AG09319 (cell line): Measurements from ENCODE around the gene CKS1B.
"Not testable (repeated sequence)": the region's sequence is repeated elsewhere in the genome, so short reads cannot be mapped to it uniquely, and the experiment has no call there.

Experiments used
- DNase-seq: peaks from one replicate; pipeline ENCODE4 v3.0.0-alpha.2; 2010; ENCODE audit warnings: low read depth; ENCODE audit errors: extremely low read depth
- CTCF ChIP-seq: IDR thresholded peaks from 2 replicates; pipeline ENCODE4 v1.5.1; 2011; ENCODE audit warnings: low read depth, mild to moderate bottlenecking, inconsistent platforms, low read length, moderate library complexity

The CKS1B gene

GRCh38 chr1:154982341-154982740, 7.9 kb downstream of the CKS1B start:
- no peak for TF ChIP-seq CTCF
- no peak for DNase-seq

DNA sequence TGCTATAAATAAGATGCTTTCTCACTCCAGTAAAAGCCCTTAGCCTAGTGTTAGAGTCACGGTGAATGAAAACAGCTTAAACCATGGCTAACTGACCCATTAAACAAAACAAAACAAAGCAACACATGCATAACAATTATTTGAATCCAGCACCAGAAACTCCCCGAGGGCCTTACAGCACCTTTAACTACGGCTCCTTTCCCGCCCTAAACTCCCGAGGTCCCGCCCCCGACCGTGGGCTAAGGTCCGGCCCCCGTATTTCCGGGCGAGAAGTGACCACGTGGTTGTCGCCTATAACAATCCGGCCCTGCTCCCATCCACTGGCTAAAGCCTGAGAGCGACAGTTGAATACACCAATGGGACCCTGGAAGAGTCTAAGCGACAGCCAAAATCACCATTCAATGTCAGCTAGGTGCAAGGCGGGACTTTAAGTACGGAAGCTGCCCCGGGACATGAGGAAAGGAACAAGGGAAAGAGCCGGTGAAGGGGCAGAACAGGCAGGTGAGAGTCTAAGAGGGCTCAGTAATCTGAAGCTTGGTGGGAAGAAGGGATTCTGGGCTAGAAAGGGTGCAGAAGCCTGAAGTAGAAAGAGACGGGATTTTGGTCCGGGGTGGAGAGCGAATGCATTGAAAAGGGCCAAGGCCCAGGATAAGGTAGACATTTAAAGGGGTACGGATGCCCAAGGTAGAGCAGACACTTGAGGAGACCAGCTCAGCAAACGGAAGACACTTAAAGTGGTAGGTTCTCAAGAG, 8.6 kb downstream of the CKS1B start, which contains the start of gene FLAD1:
Gene FLAD1 (plus strand): TSS at position 448 of the 752 bp plus-strand sequence. CDS start 351 bp downstream, outside the sequence.
- TF ChIP-seq CTCF, result no peak
- peak; percentile 99 for DNase-seq

GRCh38 chr1:154983776-154984466, 9.4 kb downstream of the CKS1B start:
- TF ChIP-seq CTCF, result no peak

DNA sequence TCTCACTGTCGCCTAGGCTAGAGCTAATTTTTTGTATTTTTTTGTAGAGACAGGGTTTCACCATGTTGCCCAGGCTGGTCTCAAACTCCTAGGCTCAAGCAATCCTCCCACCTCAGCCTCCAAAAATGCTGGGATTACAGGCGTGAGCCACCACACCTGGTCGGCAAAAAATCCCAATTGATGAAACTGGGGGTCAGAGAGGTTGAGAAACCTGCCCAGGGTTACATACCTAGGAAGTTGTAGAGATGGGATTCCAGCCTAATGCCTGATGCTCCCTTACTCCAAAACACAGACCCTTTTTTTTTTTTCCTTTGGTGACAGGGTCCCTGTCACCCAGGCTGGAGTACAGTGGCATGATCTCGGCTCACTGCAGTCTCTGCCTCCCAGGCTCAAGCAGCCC, 12.3 kb downstream of the CKS1B start:
- not testable (repeated sequence) for DNase-seq

More at GRCh38 chr1:154983776-154984466, 9.4 kb downstream of the CKS1B start:
- no peak for DNase-seq

- TF ChIP-seq CTCF, result no peak
- no peak for DNase-seq
These were observed 12.8 kb downstream of the CKS1B start for GRCh38 chr1:154987326-154987725.

- DNase-seq, result no peak
- no peak for TF ChIP-seq CTCF
These were observed 13.8 kb downstream of the CKS1B start for GRCh38 chr1:154988058-154988954.

DNA sequence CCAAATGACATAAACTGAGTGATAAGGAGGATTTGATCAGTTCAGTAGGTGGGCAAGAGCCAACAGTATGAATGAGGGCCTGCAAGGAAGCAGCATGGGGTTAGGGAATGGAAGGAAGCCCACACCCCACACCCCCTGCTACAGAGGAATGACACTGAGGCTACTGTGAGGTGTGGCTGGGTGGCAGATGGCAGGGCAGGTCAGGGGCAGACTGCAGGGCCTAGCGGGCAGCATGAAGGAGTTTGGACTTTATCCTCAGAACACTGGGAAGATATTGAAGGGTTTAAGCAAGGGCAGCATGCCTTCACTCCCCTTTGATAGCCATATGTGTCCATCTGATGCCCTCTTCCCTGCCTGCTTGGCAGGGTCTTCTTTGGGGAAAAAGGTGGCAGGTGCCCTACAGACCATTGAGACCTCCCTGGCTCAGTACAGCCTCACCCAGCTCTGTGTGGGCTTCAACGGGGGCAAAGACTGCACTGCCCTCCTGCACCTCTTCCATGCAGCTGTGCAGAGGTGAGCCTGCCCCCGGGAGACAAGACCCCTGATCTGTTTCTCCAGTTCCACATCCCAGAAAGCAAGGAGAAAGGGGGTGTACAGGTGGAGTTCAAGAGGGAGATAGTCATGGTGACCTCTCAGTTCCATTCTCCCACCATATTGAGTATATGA, 14.8 kb downstream of the CKS1B start:
- no peak for TF ChIP-seq CTCF
- DNase-seq, result no peak
